KOPT-K1 (cell line): Measurements from ENCODE around the gene TOP3B.
"Not testable (repeated sequence)": the region's sequence is repeated elsewhere in the genome, so short reads cannot be mapped to it uniquely, and the experiment has no call there.

Experiments used
- H3K27ac ChIP-seq: fragments of 200-600 bp; sonication (generic); 2 replicates; pipeline ENCODE4 v1.5.1; 2016; ENCODE audit warnings: antibody characterized with exemption, mild to moderate bottlenecking, low read depth, low read length; ENCODE audit not compliant: poor library complexity, severe bottlenecking
- H3K36me3 ChIP-seq: fragments of 200-600 bp; sonication (generic); 2 replicates; pipeline ENCODE4 v1.5.1; 2017; ENCODE audit warnings: antibody characterized with exemption, mild to moderate bottlenecking, low read length, moderate library complexity; ENCODE audit not compliant: insufficient read depth
- H3K9me3 ChIP-seq: fragments of 200-600 bp; sonication (generic); 2 replicates; pipeline ENCODE4 v1.5.1; 2017; ENCODE audit warnings: antibody characterized with exemption, low read length, mild to moderate bottlenecking; ENCODE audit not compliant: insufficient read depth, poor library complexity, severe bottlenecking

Gene TOP3B

GRCh38 chr22:21923163-21923561 is 59.4 kb downstream of the TOP3B start:
- Histone ChIP-seq H3K9me3 (no peaks in the 10 kb centered on the region), H3K27ac (no peak overlapping the region), H3K36me3 (no peaks in the 10 kb centered on the region)

- no peaks in the 10 kb centered on the region for H3K9me3 ChIP-seq
- no peak overlapping the region for H3K27ac ChIP-seq
- H3K36me3 ChIP-seq = no peaks in the 10 kb centered on the region
Observed at GRCh38 chr22:21922370-21923162, 60.0 kb downstream of the TOP3B start.

GRCh38 chr22:21921729-21922128 is 60.9 kb downstream of the TOP3B start:
- Histone ChIP-seq H3K27ac (no peak overlapping the region), H3K9me3 (no peaks in the 10 kb centered on the region)

GRCh38 chr22:21921184-21921721 is 61.3 kb downstream of the TOP3B start:
- no peak overlapping the region for H3K27ac ChIP-seq
- H3K9me3 ChIP-seq = no peaks in the 10 kb centered on the region
- H3K36me3 ChIP-seq = no peaks in the 10 kb centered on the region

More at GRCh38 chr22:21921729-21922128, 60.9 kb downstream of the TOP3B start:
- H3K36me3 ChIP-seq = no peaks in the 10 kb centered on the region

- H3K27ac ChIP-seq = no peak overlapping the region
- no peaks in the 10 kb centered on the region for H3K36me3 ChIP-seq
- H3K9me3 ChIP-seq = no peaks in the 10 kb centered on the region
Observed at GRCh38 chr22:21920341-21921183, 62.0 kb downstream of the TOP3B start.

GRCh38 chr22:21919526-21920307 is 62.9 kb downstream of the TOP3B start:
- Histone ChIP-seq H3K9me3 (no peaks in the 10 kb centered on the region), H3K27ac (no peak overlapping the region), H3K36me3 (no peaks in the 10 kb centered on the region)

- no peaks in the 10 kb centered on the region for H3K36me3 ChIP-seq
- H3K9me3 ChIP-seq = no peaks in the 10 kb centered on the region
Observed at GRCh38 chr22:21918466-21919185, 64.0 kb downstream of the TOP3B start.

GRCh38 chr22:21917959-21918261 is 64.7 kb downstream of the TOP3B start:
- Histone ChIP-seq H3K36me3 (no peaks in the 10 kb centered on the region), H3K27ac (no peak overlapping the region), H3K9me3 (no peaks in the 10 kb centered on the region)

More at GRCh38 chr22:21918466-21919185, 64.0 kb downstream of the TOP3B start:
- H3K27ac ChIP-seq = no peak overlapping the region

- Histone ChIP-seq H3K36me3 (no peaks in the 10 kb centered on the region), H3K27ac (no peak overlapping the region), H3K9me3 (no peaks in the 10 kb centered on the region)
Observed at GRCh38 chr22:21917181-21917958, 65.2 kb downstream of the TOP3B start.

GRCh38 chr22:21916309-21916918 is 66.2 kb downstream of the TOP3B start:
- Histone ChIP-seq H3K27ac (no peak overlapping the region), H3K9me3 (no peaks in the 10 kb centered on the region), H3K36me3 (no peaks in the 10 kb centered on the region)

- Histone ChIP-seq H3K27ac (no peak overlapping the region), H3K9me3 (no peaks in the 10 kb centered on the region), H3K36me3 (no peaks in the 10 kb centered on the region)
Observed at GRCh38 chr22:21915624-21916308, 66.8 kb downstream of the TOP3B start.

- not testable (repeated sequence) for H3K9me3 ChIP-seq, H3K36me3 ChIP-seq, H3K27ac ChIP-seq
Observed at GRCh38 chr22:21914033-21914642, 68.4 kb downstream of the TOP3B start.

GRCh38 chr22:21910367-21910766 is 72.2 kb downstream of the TOP3B start:
- H3K36me3 ChIP-seq, H3K27ac ChIP-seq, H3K9me3 ChIP-seq: not testable (repeated sequence)
